Measurements from ENCODE around the gene MADD. TPM values are rescaled to one million over a fixed set of nuclear protein-coding genes. Genes with fewer than 3 reads are reported as not detected.

The MADD gene
- total and polyA plus RNA-seq, 3 donors from 2014 or later = 87.8 to 118 (median 103) TPM

DNA sequence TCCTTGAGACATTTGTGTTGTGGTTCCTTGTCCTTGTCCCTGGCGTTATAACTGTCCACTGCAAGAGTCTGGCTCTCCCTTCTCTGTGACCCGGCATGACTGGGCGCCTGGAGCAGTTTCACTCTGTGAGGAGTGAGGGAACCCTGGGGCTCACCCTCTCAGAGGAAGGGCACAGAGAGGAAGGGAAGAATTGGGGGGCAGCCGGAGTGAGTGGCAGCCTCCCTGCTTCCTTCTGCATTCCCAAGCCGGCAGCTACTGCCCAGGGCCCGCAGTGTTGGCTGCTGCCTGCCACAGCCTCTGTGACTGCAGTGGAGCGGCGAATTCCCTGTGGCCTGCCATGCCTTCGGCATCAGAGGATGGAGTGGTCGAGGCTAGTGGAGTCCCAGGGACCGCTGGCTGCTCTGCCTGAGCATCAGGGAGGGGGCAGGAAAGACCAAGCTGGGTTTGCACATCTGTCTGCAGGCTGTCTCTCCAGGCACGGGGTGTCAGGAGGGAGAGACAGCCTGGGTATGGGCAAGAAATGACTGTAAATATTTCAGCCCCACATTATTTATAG, 59.6 kb downstream of the MADD start:
- no peak for DNase-seq
- H3K4me3 ChIP-seq = no peak overlapping the region
- 89 to 94% methylated on average over 11 to 12 of the region's 12 CpGs for WGBS, 2 donors
- H3K27me3 ChIP-seq = no peaks in the 10 kb centered on the region
- H3K4me1 ChIP-seq = no peaks in the 10 kb centered on the region
- TF ChIP-seq CTCF (IDR thresholded peaks at IDR 0.05) (no peak), POLR2A (IDR thresholded peaks at IDR 0.05) (no peak)
- intact Hi-C loops (cut with DNase I; ENCODE audit: low total_unique reads) = no loop called here
- H3K36me3 ChIP-seq (ENCODE audit: low read depth, missing control alignments) = no peaks in the 10 kb centered on the region
- H3K27ac ChIP-seq = no peak overlapping the region
- no peaks in the 10 kb centered on the region for H3K9me3 ChIP-seq

DNA sequence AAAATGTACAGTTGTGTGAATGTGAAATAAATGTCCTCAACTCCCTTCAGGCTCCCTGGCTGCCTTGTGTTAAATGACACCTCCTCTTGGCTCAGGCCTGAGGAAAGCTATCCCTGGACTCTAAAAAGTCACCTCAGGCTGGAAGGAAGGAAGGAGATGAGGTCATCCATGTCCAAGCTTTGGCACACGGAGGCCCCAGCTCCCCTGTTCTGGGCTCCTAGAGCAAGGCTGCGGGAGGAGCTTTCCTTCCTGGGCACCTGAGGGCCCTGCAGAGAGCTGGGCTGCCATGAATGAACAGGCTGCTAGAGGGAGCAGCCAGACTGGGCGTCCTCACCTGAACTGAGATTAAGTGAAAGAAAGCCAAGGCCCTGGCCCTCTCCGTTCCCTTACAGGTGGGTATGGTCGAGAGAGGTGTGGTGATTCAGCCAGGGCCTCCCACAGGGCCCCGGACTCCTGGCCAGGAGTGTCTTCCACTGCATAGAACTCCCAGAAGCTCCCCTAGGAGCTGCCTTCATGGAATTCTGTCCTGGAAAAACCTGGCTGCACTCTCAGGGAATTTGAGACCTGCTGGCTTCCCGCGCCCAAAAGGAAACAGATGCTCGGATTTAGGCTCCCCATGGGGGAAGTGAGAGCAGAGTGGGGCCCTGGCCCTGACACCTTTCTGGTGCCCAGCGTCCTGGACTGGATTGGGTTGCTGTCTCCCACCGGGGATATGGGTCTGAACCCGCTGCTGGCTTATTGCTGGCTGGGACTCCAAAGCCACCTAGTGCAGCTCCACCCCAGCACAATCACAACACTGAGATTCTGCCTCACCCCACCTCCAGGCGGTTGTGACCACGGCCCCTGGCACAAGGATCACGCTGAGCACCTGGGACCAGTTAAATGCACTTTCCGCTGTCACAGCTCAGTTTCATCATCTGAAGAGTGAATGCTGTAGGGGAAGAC, 60.3 kb downstream of the MADD start:
- no peak overlapping the region for H3K27ac ChIP-seq
- no peaks in the 10 kb centered on the region for H3K9me3 ChIP-seq
- WGBS, 2 donors = 71 to 77% methylated on average over 11 to 16 of the region's 16 CpGs
- H3K36me3 ChIP-seq (ENCODE audit: low read depth, missing control alignments) = no peaks in the 10 kb centered on the region
- TF ChIP-seq CTCF (IDR thresholded peaks at IDR 0.05) = no peak
- no peak for TF ChIP-seq POLR2A (IDR thresholded peaks at IDR 0.05)
- H3K27me3 ChIP-seq = no peaks in the 10 kb centered on the region
- intact Hi-C loops (cut with DNase I; ENCODE audit: low total_unique reads) = no loop called here
- DNase-seq = no peak
- no peak overlapping the region for H3K4me3 ChIP-seq
- no peaks in the 10 kb centered on the region for H3K4me1 ChIP-seq

GRCh38 chr11:47331454-47332302, 61.7 kb downstream of the MADD start:
- no peaks in the 10 kb centered on the region for H3K4me1 ChIP-seq
- intact Hi-C loops (cut with DNase I; ENCODE audit: low total_unique reads) = no loop called here
- no peak for DNase-seq
- no peaks in the 10 kb centered on the region for H3K36me3 ChIP-seq (ENCODE audit: low read depth, missing control alignments)
- TF ChIP-seq POLR2A (IDR thresholded peaks at IDR 0.05) = no peak
- no peak for TF ChIP-seq CTCF (IDR thresholded peaks at IDR 0.05)
- no peaks in the 10 kb centered on the region for H3K27me3 ChIP-seq
- 86 to 89% methylated on average over 14 to 21 of the region's 21 CpGs for WGBS, 2 donors
- no peak overlapping the region for H3K4me3 ChIP-seq
- H3K9me3 ChIP-seq = no peaks in the 10 kb centered on the region
- H3K27ac ChIP-seq = no peak overlapping the region

- 79 to 84% methylated on average over 11 to 13 of the region's 13 CpGs for WGBS, 2 donors
- no peak overlapping the region for H3K4me3 ChIP-seq
- H3K27me3 ChIP-seq = no peaks in the 10 kb centered on the region
- H3K9me3 ChIP-seq = no peaks in the 10 kb centered on the region
- no peak for DNase-seq
- intact Hi-C loops (cut with DNase I; ENCODE audit: low total_unique reads) = no loop called here
- no peak for TF ChIP-seq CTCF (IDR thresholded peaks at IDR 0.05)
- TF ChIP-seq POLR2A (IDR thresholded peaks at IDR 0.05) = no peak
- no peaks in the 10 kb centered on the region for H3K36me3 ChIP-seq (ENCODE audit: low read depth, missing control alignments)
- no peaks in the 10 kb centered on the region for H3K4me1 ChIP-seq
- no peak overlapping the region for H3K27ac ChIP-seq
Measured at GRCh38 chr11:47332303-47332711, 62.4 kb downstream of the MADD start.
